ENCODE measurements around the gene BICDL2.

Gene BICDL2

DNA sequence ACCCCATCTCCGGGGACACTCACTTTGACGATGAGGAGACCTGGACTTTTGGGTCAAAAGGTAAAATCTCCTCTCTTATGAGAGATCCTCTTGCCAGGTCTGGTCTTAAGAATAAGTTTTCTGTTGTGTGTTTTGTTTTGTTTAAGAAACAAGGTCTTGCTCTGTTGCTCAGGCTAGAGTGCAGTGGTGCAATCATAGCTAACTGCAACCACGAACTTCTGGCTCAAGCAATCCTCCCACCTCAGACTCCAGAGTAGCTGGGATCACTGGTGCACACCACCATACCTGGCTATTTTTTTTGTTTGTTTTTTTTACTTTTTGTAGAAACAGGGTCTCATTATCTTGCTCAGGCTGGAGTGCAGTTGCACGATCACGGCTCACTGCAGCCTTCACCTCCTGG, 13.7 kb upstream of the BICDL2 start:
- no peaks in the 10 kb centered on the region for H3K79me2 ChIP-seq (ENCODE audit: control insufficient read depth, insufficient read depth, low read length, poor library complexity)
- H3K18ac ChIP-seq (ENCODE audit: low read length), result no peak overlapping the region
- H2AFZ ChIP-seq (ENCODE audit: insufficient read depth, low read length, poor library complexity), result no peak overlapping the region
- H3K14ac ChIP-seq (ENCODE audit: low read length), result no peak overlapping the region
- peaks cover 2 to 7% of the 10 kb centered on the region in 2 experiments for H3K36me3 ChIP-seq (ENCODE audit: control insufficient read depth in 1 of 2, insufficient read depth in 2 of 2, low read length in 2 of 2)
- H3K23ac ChIP-seq (ENCODE audit: low read length), result no peak overlapping the region
- H3K4me3 ChIP-seq (ENCODE audit: low read depth, low read length), result no peak overlapping the region
- no peak overlapping the region for H3K4me2 ChIP-seq (ENCODE audit: low read length)
- no peak overlapping the region for H2BK12ac ChIP-seq (ENCODE audit: low read length)
- H3K4me1 ChIP-seq (ENCODE audit: control insufficient read depth in 1 of 2, insufficient read depth in 2 of 2, low read length in 2 of 2), result peaks cover 4 to 9% of the 10 kb centered on the region in 2 experiments
- no peak overlapping the region for H2BK5ac ChIP-seq (ENCODE audit: low read depth, low read length, poor library complexity)
- DNase-seq, result no peak
- H3K27me3 ChIP-seq (ENCODE audit: insufficient read depth, low read length), result peaks cover 26% of the 10 kb centered on the region
- H3K9ac ChIP-seq (ENCODE audit: low read length), result no peak overlapping the region
- H2AK5ac ChIP-seq (ENCODE audit: low read length), result no peak overlapping the region
- no peaks in the 10 kb centered on the region for H3K79me1 ChIP-seq (ENCODE audit: low read length)
- H3K27ac ChIP-seq (ENCODE audit: low read depth, low read length), result no peak overlapping the region
- no peak overlapping the region for H4K8ac ChIP-seq (ENCODE audit: low read depth, low read length)
- no peak overlapping the region for H3K4ac ChIP-seq (ENCODE audit: low read depth, low read length)
- no peak overlapping the region for H2BK120ac ChIP-seq (ENCODE audit: insufficient read depth, low read length, poor library complexity)
- H4K12ac ChIP-seq (ENCODE audit: low read depth, low read length), result no peak overlapping the region
- no peak overlapping the region for H4K91ac ChIP-seq (ENCODE audit: low read depth, low read length)
- H3K9me3 ChIP-seq (ENCODE audit: insufficient read depth, low read depth, low read length), result no peaks in the 10 kb centered on the region
- no CpG with 5 or more reads among the region's 5 CpGs for WGBS (ENCODE audit: extremely low coverage, insufficient coverage, insufficient read length)

DNA sequence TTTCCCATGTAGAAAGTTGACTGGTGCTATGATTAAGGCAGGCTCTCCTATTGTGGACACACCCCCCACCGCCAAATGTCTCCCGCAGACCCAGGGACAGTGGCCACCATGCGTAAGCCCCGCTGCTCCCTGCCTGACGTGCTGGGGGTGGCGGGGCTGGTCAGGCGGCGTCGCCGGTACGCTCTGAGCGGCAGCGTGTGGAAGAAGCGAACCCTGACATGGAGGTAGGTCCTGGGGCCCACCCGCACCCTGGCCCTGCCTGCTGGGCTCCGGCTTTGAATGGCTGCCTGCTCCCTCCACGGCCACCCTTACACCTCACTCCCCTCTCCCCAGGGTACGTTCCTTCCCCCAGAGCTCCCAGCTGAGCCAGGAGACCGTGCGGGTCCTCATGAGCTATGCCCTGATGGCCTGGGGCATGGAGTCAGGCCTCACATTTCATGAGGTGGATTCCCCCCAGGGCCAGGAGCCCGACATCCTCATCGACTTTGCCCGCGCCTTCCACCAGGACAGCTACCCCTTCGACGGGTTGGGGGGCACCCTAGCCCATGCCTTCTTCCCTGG, 13.3 kb upstream of the BICDL2 start:
- Histone ChIP-seq H2AFZ (ENCODE audit: insufficient read depth, low read length, poor library complexity) (no peak overlapping the region), H3K79me2 (ENCODE audit: control insufficient read depth, insufficient read depth, low read length, poor library complexity) (no peaks in the 10 kb centered on the region), H4K12ac (ENCODE audit: low read depth, low read length) (no peak overlapping the region), H3K23ac (ENCODE audit: low read length) (no peak overlapping the region), H3K9me3 (ENCODE audit: insufficient read depth, low read depth, low read length) (no peaks in the 10 kb centered on the region), H3K14ac (ENCODE audit: low read length) (no peak overlapping the region), H3K4me3 (ENCODE audit: low read depth, low read length) (no peak overlapping the region), H3K18ac (ENCODE audit: low read length) (no peak overlapping the region), H3K27ac (ENCODE audit: low read depth, low read length) (no peak overlapping the region), H4K91ac (ENCODE audit: low read depth, low read length) (no peak overlapping the region), H3K79me1 (ENCODE audit: low read length) (no peaks in the 10 kb centered on the region), H3K27me3 (ENCODE audit: insufficient read depth, low read length) (peaks cover 26% of the 10 kb centered on the region), H2BK12ac (ENCODE audit: low read length) (no peak overlapping the region), H3K4me2 (ENCODE audit: low read length) (no peak overlapping the region), H3K36me3 (ENCODE audit: control insufficient read depth in 1 of 2, insufficient read depth in 2 of 2, low read length in 2 of 2) (peaks cover 2 to 7% of the 10 kb centered on the region in 2 experiments), H2AK5ac (ENCODE audit: low read length) (no peak overlapping the region), H4K8ac (ENCODE audit: low read depth, low read length) (no peak overlapping the region), H3K4me1 (ENCODE audit: control insufficient read depth in 1 of 2, insufficient read depth in 2 of 2, low read length in 2 of 2) (peaks cover 4 to 9% of the 10 kb centered on the region in 2 experiments), H2BK5ac (ENCODE audit: low read depth, low read length, poor library complexity) (no peak overlapping the region), H2BK120ac (ENCODE audit: insufficient read depth, low read length, poor library complexity) (no peak overlapping the region), H3K9ac (ENCODE audit: low read length) (no peak overlapping the region), H3K4ac (ENCODE audit: low read depth, low read length) (no peak overlapping the region)
- DNase-seq, result no peak
- no CpG with 5 or more reads among the region's 26 CpGs for WGBS (ENCODE audit: extremely low coverage, insufficient coverage, insufficient read length)

DNA sequence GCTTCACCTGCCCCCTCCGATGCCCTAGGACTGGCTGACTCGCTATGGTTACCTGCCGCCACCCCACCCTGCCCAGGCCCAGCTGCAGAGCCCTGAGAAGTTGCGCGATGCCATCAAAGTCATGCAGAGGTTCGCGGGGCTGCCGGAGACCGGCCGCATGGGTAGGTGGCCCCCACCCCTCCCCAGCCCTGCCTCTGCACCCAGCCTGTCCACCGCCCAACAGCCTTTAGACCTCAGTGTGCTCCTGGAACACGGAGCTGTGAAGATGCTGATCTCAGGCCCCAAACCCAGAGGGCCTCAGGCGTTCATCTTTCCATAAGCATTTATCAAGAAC, 10.6 kb upstream of the BICDL2 start:
- no peak overlapping the region for H3K4ac ChIP-seq (ENCODE audit: low read depth, low read length)
- H3K23ac ChIP-seq (ENCODE audit: low read length), result no peak overlapping the region
- H2AK5ac ChIP-seq (ENCODE audit: low read length), result no peak overlapping the region
- no CpG with 5 or more reads among the region's 13 CpGs for WGBS (ENCODE audit: extremely low coverage, insufficient coverage, insufficient read length)
- H3K9me3 ChIP-seq (ENCODE audit: insufficient read depth, low read depth, low read length), result no peaks in the 10 kb centered on the region
- no peak overlapping the region for H2AFZ ChIP-seq (ENCODE audit: insufficient read depth, low read length, poor library complexity)
- no peak overlapping the region for H3K27ac ChIP-seq (ENCODE audit: low read depth, low read length)
- H3K36me3 ChIP-seq (ENCODE audit: control insufficient read depth in 1 of 2, insufficient read depth in 2 of 2, low read length in 2 of 2), result no peaks in the 10 kb centered on the region
- H3K4me3 ChIP-seq (ENCODE audit: low read depth, low read length), result no peak overlapping the region
- H2BK5ac ChIP-seq (ENCODE audit: low read depth, low read length, poor library complexity), result no peak overlapping the region
- H3K18ac ChIP-seq (ENCODE audit: low read length), result no peak overlapping the region
- no peak for DNase-seq
- H4K8ac ChIP-seq (ENCODE audit: low read depth, low read length), result no peak overlapping the region
- H2BK12ac ChIP-seq (ENCODE audit: low read length), result no peak overlapping the region
- no peak overlapping the region for H3K9ac ChIP-seq (ENCODE audit: low read length)
- H3K79me1 ChIP-seq (ENCODE audit: low read length), result no peaks in the 10 kb centered on the region
- no peak overlapping the region for H2BK120ac ChIP-seq (ENCODE audit: insufficient read depth, low read length, poor library complexity)
- no peak overlapping the region for H4K91ac ChIP-seq (ENCODE audit: low read depth, low read length)
- H3K4me1 ChIP-seq (ENCODE audit: control insufficient read depth in 1 of 2, insufficient read depth in 2 of 2, low read length in 2 of 2), result peaks cover 4 to 9% of the 10 kb centered on the region in 2 experiments
- H3K4me2 ChIP-seq (ENCODE audit: low read length), result no peak overlapping the region
- no peak overlapping the region for H4K12ac ChIP-seq (ENCODE audit: low read depth, low read length)
- peaks cover 34% of the 10 kb centered on the region for H3K27me3 ChIP-seq (ENCODE audit: insufficient read depth, low read length)
- H3K79me2 ChIP-seq (ENCODE audit: control insufficient read depth, insufficient read depth, low read length, poor library complexity), result no peaks in the 10 kb centered on the region
- H3K14ac ChIP-seq (ENCODE audit: low read length), result no peak overlapping the region

- no peak for DNase-seq
- Histone ChIP-seq H3K27me3 (ENCODE audit: insufficient read depth, low read length) (peaks cover 34% of the 10 kb centered on the region), H2AK5ac (ENCODE audit: low read length) (no peak overlapping the region), H3K23ac (ENCODE audit: low read length) (no peak overlapping the region), H3K36me3 (ENCODE audit: control insufficient read depth in 1 of 2, insufficient read depth in 2 of 2, low read length in 2 of 2) (no peaks in the 10 kb centered on the region), H3K79me2 (ENCODE audit: control insufficient read depth, insufficient read depth, low read length, poor library complexity) (no peaks in the 10 kb centered on the region), H4K91ac (ENCODE audit: low read depth, low read length) (no peak overlapping the region), H2AFZ (ENCODE audit: insufficient read depth, low read length, poor library complexity) (no peak overlapping the region), H2BK12ac (ENCODE audit: low read length) (no peak overlapping the region), H3K18ac (ENCODE audit: low read length) (no peak overlapping the region), H3K14ac (ENCODE audit: low read length) (no peak overlapping the region), H4K8ac (ENCODE audit: low read depth, low read length) (no peak overlapping the region), H4K12ac (ENCODE audit: low read depth, low read length) (no peak overlapping the region), H3K4ac (ENCODE audit: low read depth, low read length) (no peak overlapping the region), H3K4me2 (ENCODE audit: low read length) (peak overlapping the region; percentile 84), H3K79me1 (ENCODE audit: low read length) (no peaks in the 10 kb centered on the region), H3K9ac (ENCODE audit: low read length) (no peak overlapping the region), H3K9me3 (ENCODE audit: insufficient read depth, low read depth, low read length) (no peaks in the 10 kb centered on the region), H2BK5ac (ENCODE audit: low read depth, low read length, poor library complexity) (no peak overlapping the region), H3K4me3 (ENCODE audit: low read depth, low read length) (no peak overlapping the region), H2BK120ac (ENCODE audit: insufficient read depth, low read length, poor library complexity) (no peak overlapping the region), H3K4me1 (ENCODE audit: control insufficient read depth in 1 of 2, insufficient read depth in 2 of 2, low read length in 2 of 2) (peaks cover 4 to 9% of the 10 kb centered on the region in 2 experiments), H3K27ac (ENCODE audit: low read depth, low read length) (no peak overlapping the region)
- WGBS (ENCODE audit: extremely low coverage, insufficient coverage, insufficient read length), result no CpG with 5 or more reads among the region's 54 CpGs
These were observed 10.1 kb upstream of the BICDL2 start for GRCh38 chr16:3046641-3047386.

All from trophoblast cell (in vitro differentiated cells and primary cell).